Activated CD4-positive, alpha-beta T cell treated with anti-CD3 and anti-CD28 coated beads, Interleukin-10, Interleukin-2, amounts not matched to agents 100 ng/mL and 50 ng/mL, durations not matched to agents 16 hours and 8 hours (primary cell): ENCODE results near the gene GOLGA1.
A peak's percentile ranks its signal among the peaks of the same experiment; 100 is the strongest.
"Not testable (repeated sequence)": the region's sequence is repeated elsewhere in the genome, so short reads cannot be mapped to it uniquely, and the experiment has no call there.

ENCODE experiments used
- DNase-seq: peaks from one replicate; pipeline ENCODE4 v3.0.0-alpha.2; 2020

Gene GOLGA1

GRCh38 chr9:124855944-124856765 lies 84.7 kb downstream of the GOLGA1 start:
- DNase-seq, result peak; percentile 48

- DNase-seq, result no peak
These were observed 85.3 kb downstream of the GOLGA1 start for GRCh38 chr9:124855566-124855943.

DNA sequence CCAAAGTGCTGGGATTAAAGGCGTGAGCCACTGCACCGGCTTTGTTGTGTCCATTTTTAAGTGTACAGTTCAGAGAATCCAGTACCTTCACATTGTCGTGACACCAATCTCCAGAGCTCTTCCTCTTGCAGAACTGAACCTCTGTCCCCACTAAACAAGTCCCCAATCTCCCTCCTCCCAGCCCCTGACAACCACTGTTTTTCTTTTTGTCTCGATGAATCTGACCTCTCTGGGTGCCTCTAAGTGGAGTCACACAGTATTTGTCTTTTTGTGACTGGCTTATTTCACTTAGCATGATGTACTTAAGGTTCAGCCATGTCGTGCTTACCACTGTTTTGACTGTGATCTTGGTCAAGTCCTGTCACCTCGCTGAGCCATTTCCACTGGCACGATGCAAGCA lies 86.1 kb downstream of the GOLGA1 start:
- DNase-seq, result no peak

GRCh38 chr9:124854161-124854560 lies 86.7 kb downstream of the GOLGA1 start:
- DNase-seq, result no peak

DNA sequence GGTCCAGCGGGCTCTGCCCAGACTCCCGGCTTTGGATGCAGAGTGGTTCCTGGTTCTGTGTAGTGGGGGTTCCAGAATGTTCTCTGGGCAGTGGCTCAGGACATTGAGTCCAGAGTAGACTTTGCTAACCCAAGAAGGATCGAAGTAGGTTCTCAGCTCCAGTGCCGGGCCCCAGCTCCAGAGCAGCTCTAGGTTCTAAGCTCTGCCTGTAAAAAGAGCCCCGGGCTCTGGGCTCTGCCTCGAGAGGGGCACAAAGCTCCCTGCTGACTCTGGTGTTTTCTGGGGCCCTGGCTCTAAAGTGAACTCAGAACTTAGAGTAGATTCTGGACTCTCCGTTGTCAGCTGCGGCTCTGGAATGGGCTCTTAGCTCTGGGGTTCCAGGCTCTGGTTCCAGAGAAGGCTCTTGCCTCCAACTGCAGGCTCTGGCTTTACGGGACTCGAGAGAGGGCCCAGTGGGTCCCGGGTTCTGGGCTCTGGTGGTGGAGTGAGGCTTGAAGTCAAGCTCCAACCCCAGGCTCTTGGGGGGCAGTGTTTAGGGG lies 87.2 kb downstream of the GOLGA1 start:
- DNase-seq, result no peak

GRCh38 chr9:124852829-124853531 lies 87.9 kb downstream of the GOLGA1 start, which contains the start of gene WDR38:
Gene WDR38 (plus strand): TSS chr9:124853460. CDS start chr9:124853532, 72 bp downstream.
- peak; percentile 86 for DNase-seq

DNA sequence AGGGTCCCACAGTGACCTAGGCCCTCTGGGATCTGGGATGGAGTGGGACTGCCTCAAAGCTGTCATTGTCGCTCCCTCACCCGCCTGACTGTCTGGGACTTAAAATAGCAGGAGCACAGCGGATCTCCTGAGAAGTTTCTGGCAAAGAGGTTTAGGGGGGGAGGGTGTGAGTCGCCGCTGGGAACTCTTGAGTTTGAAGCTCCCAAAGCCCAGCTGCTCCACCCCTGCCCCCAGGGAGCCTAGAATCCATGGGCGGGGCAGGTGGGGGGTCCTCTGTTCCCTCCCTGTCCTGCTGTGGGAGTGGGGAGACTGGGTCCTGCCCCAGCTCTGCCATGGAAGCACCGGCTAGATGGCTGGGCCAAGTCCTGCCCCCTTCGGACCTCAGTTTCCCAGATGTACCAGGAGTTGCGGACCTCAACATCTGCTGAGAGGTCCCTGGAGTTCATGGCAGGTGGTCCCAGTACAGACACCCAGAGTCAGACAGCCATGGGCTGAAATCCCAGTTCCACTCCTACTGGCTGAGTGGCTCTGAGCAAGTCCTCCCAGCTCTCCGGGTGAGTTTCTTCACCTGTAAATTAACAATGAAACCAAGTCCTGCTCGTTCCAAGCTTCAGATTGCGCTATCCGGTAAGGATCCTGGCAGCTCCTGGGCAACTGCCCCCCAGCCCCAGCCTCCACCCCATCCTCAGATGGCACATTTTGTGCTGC lies 88.6 kb downstream of the GOLGA1 start:
- no peak for DNase-seq

GRCh38 chr9:124849801-124850200 lies 91.1 kb downstream of the GOLGA1 start:
- DNase-seq, result no peak

DNA sequence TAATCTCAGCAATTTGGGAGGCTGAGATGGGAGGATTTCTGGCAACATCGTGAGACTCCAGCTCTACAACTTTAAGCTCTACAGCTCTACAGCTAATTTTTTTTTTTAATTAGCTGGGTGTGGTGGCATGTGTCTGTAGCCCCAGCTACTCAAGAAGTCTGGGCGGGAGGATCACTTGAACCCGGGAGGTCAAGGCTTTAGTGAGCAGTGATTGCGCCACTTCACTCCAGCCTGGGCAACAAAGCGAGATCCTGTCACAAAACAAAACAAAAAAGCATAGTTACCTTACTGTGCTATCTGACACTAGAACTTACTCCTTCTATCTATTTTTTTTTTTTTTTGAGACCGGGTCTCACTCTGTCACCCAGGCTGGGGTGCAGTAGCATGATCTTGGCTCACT lies 93.9 kb downstream of the GOLGA1 start:
- no peak for DNase-seq

DNA sequence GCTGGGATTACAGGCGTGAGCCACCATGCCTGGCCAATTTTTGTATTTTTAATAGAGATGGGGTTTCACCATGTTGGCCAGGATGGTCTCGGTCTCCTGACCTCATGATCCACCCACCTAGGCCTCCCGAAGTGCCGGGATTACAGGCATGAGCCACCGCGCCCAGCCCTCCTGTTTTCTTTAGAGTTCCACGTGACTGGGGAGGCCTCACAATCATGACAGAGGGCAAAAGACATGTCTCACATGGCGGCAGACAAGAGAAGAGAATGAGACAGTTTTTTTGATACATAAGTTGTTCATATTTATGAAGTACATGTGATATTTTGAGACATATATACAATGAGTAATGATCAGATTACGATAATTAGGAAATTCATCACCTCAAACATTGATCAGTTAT lies 94.4 kb downstream of the GOLGA1 start:
- DNase-seq, result not testable (repeated sequence)

- no peak for DNase-seq
These were observed 96.6 kb downstream of the GOLGA1 start for GRCh38 chr9:124844291-124844690.

GRCh38 chr9:124843456-124844034 lies 97.3 kb downstream of the GOLGA1 start:
- DNase-seq, result no peak

- no peak for DNase-seq
These were observed 99.6 kb downstream of the GOLGA1 start for GRCh38 chr9:124841075-124841821.

DNA sequence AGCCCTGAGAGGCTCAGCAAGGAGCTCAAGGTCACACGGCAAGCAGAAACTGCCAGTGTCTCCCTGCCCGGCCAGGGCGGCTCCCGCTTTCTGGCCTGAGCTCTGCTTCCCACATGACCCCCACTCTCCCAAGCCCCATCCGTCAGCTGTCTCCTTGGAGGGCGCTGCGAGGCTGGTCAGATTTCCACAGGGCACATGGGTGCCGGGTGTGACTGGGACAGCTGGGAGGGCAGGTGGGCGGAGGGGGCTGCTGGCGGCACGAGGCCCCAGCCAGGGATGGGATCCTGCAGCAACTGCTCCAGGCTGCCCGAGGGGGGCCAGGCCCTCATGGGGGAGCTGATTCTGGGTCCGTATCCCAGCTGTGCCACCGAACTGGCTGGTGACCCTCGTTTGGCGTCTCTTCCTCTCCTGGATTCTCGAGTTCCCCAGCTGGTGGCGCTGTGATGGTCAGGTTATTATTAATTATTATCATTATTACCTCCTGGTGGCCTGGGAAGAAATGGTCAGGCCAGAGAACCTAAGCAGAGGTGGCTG lies 100.5 kb downstream of the GOLGA1 start:
- DNase-seq, result no peak

DNA sequence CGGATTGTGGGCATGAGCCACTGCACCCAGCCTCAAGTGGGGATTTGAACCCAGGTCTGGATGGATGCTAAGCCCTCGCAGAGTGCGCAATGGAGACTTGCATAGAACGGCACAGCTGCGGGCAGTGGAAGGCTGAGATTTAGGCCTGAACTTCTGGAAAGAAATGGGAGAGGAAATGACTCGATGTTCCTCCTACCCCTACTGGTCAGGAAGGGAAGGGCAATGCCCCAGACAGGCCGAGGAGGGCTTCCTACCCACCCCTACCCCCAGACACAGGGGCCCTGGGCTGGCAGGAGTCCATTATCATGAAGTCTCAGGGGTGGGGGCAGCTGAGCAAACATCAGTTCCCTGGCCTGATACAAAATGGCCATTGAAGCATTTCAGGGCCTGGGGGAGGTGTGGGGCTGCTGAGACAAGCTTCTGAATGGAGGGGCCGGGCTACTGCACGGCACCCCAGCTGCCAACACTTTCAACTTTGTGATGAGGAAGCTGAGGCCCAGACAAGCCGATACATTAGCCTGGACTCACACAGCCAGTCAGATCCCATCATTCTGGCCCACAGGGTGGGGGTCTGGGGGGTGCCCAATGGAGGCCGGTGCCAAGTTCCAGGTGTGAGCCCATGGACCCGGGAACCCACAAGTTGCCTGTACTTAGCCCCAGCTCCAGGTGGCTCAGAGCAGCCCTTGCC lies 101.1 kb downstream of the GOLGA1 start:
- no peak for DNase-seq

DNA sequence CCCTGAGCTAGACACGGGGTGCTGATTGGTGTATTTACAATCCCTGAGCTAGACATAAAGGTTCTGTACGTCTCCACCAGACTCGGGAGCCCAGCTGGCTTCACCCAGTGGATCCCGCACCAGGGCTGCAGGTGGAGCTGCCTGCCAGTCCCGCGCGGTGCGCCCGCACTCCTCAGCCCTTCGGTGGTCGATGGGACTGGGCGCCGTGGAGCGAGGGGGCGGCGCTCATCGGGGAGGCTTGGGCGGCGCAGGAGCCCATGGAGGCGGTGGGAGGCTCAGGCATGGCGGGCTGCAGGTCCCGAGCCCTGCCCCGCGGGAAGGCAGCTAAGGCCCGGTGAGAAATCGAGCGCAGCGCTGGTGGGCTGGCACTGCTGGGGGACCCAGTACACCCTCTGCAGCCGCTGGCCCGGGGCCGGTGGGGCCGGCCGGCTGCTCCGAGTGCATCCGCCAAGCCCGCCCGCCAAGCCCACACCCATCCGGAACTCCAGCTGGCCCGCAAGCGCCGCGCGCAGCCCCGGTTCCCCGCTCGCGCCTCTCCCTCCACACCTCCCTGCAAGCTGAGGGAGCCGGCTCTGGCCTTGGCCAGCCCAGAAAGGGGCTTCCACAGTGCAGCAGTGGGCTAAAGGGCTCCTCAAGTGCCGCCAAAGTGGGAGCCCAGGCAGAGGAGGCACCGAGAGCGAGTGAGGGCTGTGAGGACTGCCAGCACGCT lies 102.2 kb downstream of the GOLGA1 start:
- not testable (repeated sequence) for DNase-seq

- DNase-seq, result not testable (repeated sequence)
These were observed 102.8 kb downstream of the GOLGA1 start for GRCh38 chr9:124838132-124838531.

- DNase-seq, result no peak
These were observed 105.8 kb downstream of the GOLGA1 start for GRCh38 chr9:124835026-124835557.

DNA sequence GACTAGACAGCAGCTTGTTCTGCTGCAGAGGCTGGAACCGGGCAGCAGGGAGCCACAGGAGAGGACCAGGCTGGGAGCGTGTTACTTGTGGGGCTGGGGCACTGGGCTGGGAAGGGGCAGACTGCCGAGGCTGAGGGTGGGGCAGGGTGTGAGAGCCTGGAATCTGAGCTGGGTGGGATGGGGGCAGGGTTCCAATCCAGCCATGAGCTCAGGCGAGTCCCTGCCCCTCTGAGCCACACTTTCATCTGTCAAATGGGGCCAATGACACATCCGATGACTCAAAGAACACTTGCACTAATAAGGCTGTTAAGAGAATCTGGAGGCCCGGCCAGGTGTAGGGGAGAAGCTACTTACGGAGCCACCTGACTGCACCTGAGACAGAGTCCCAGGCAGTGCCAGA lies 106.3 kb downstream of the GOLGA1 start:
- DNase-seq, result no peak

- DNase-seq, result no peak
These were observed 109.1 kb downstream of the GOLGA1 start for GRCh38 chr9:124831642-124832364.
